Left lung (tissue), 10 donors: ENCODE measurements around the gene ALDH7A1. TPM values are rescaled to one million over a fixed set of nuclear protein-coding genes. Genes with fewer than 3 reads are reported as not detected.

Source experiments
- ATAC-seq: fragments of 200-7000 bp; cut with Tn5 transposase; one replicate; pipeline ENCODE4 v1.9.1; 2020; ENCODE audit warnings: moderate library complexity
- DNase-seq, 4 donors: peaks; one replicate each; pipeline ENCODE4 v3.0.0-alpha.2; 2013 to 2020
- H3K27ac ChIP-seq, 2 donors: fragments of 200-600 bp; sonication (generic) in 1 of 2; one replicate each; pipeline versions ENCODE4 v1.5.0 to v1.8.0; 2020 to 2021
- H3K27me3 ChIP-seq, 2 donors: fragments of 200-600 bp; sonication (generic) in 1 of 2; one replicate each; pipeline versions ENCODE4 v1.5.0 to v1.8.0; 2020 to 2021
- H3K36me3 ChIP-seq, 2 donors: fragments of 200-600 bp; sonication (generic) in 1 of 2; one replicate each; pipeline versions ENCODE4 v1.5.0 to v1.8.0; 2020 to 2021
- H3K4me1 ChIP-seq, 2 donors: fragments of 200-600 bp; one replicate each; pipeline ENCODE4 v1.8.0; 2021
- H3K4me3 ChIP-seq, 2 donors: fragments of 200-600 bp; sonication (generic) in 1 of 2; one replicate each; pipeline versions ENCODE4 v1.5.0 to v1.8.0; 2020 to 2021; ENCODE audit warnings: mild to moderate bottlenecking in 1 of 2
- H3K9me3 ChIP-seq, 2 donors: fragments of 200-600 bp; sonication (generic) in 1 of 2; one replicate each; pipeline versions ENCODE4 v1.5.0 to v1.8.0; 2020 to 2021
- intact Hi-C, 2 donors: fragments of 100-400 bp; cut with DNase I; formaldehyde crosslinking; loops; one replicate each; pipeline versions ENCODE4 v1.11.2 to v1.14.2; 2022
- polyA plus RNA-seq, 6 donors: library from polyadenylated mRNA; unstranded; fragments of 120-200 nt; gene quantifications; one replicate each; pipeline ENCODE4 v1.2.1, GENCODE V29; 2013; ENCODE audit not compliant: insufficient read length in 6 of 6
- total RNA-seq, 2 donors: library from RNA; stranded (reverse); fragmentation: NEBNext Ultra II Directional; extraction: Animal tissue kit (Norgen Biotek cat#: 25700); gene quantifications; one replicate each; pipeline ENCODE4 v1.2.1, GENCODE V29; 2021
- TF ChIP-seq, protein P1 (sequence below), 2 donors: fragments of 200-600 bp; sonication (generic) in 1 of 2; IDR thresholded peaks; one replicate each; pipeline versions ENCODE4 v1.5.0 to v1.8.0; 2021; ENCODE audit warnings: antibody characterized with exemption in 2 of 2
- donor health status: DM: no; HTN: yes; CAD: no.
- donor health status: DM: no; HTN: no; CAD: no.

The ALDH7A1 gene
- total and polyA plus RNA-seq, 8 donors: 34.2 to 137 (median 122) TPM

GRCh38 chr5:126597156-126597555 lies 2.1 kb upstream of the ALDH7A1 start:
- Histone ChIP-seq H3K36me3 (no peaks in the 10 kb centered on the region), H3K9me3 (no peaks in the 10 kb centered on the region), H3K4me1 (peaks cover 16 to 31% of the 10 kb centered on the region in 2 donors), H3K4me3 (no peak overlapping the region), H3K27ac (peak overlapping the region in 1 of 2 donors; percentile 23), H3K27me3 (peaks cover 0 to 19% of the 10 kb centered on the region in 2 donors)
- DNase-seq (no peak), ATAC-seq (no peak)
- intact Hi-C loops: no loop called here
- TF ChIP-seq, protein P1, sequence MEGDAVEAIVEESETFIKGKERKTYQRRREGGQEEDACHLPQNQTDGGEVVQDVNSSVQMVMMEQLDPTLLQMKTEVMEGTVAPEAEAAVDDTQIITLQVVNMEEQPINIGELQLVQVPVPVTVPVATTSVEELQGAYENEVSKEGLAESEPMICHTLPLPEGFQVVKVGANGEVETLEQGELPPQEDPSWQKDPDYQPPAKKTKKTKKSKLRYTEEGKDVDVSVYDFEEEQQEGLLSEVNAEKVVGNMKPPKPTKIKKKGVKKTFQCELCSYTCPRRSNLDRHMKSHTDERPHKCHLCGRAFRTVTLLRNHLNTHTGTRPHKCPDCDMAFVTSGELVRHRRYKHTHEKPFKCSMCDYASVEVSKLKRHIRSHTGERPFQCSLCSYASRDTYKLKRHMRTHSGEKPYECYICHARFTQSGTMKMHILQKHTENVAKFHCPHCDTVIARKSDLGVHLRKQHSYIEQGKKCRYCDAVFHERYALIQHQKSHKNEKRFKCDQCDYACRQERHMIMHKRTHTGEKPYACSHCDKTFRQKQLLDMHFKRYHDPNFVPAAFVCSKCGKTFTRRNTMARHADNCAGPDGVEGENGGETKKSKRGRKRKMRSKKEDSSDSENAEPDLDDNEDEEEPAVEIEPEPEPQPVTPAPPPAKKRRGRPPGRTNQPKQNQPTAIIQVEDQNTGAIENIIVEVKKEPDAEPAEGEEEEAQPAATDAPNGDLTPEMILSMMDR (IDR thresholded peaks at IDR 0.05): no peak

GRCh38 chr5:126595486-126596083 lies 566 bp upstream of the ALDH7A1 start:
- Histone ChIP-seq H3K36me3 (peaks cover 0 to 5% of the 10 kb centered on the region in 2 donors), H3K4me3 (peak overlapping the region; percentile 54 to 72), H3K4me1 (peaks cover 8 to 21% of the 10 kb centered on the region in 2 donors), H3K27me3 (peaks cover 0 to 19% of the 10 kb centered on the region in 2 donors), H3K9me3 (no peaks in the 10 kb centered on the region), H3K27ac (peak overlapping the region; percentile 76 to 78)
- ATAC-seq (no peak), DNase-seq (no peak)
- intact Hi-C loops: no loop called here
- TF ChIP-seq, protein P1 (IDR thresholded peaks at IDR 0.05): no peak

- TF ChIP-seq, protein P1 (IDR thresholded peaks at IDR 0.05): no peak
- intact Hi-C loops: no loop called here
- Histone ChIP-seq H3K27ac (no peak overlapping the region), H3K4me1 (peaks cover 5 to 14% of the 10 kb centered on the region in 2 donors), H3K36me3 (peaks cover 0 to 11% of the 10 kb centered on the region in 2 donors), H3K9me3 (no peaks in the 10 kb centered on the region), H3K27me3 (peaks cover 0 to 19% of the 10 kb centered on the region in 2 donors), H3K4me3 (no peak overlapping the region)
- no peak for DNase-seq
- ATAC-seq: no peak
These were observed 3.5 kb downstream of the ALDH7A1 start for GRCh38 chr5:126591549-126591948.

- DNase-seq: no peak
- intact Hi-C loops: no loop called here
- no peaks in the 10 kb centered on the region for H3K9me3 ChIP-seq
- peaks cover 0 to 10% of the 10 kb centered on the region in 2 donors for H3K27me3 ChIP-seq
- no peak for ATAC-seq
- H3K4me3 ChIP-seq: no peak overlapping the region
- TF ChIP-seq, protein P1 (IDR thresholded peaks at IDR 0.05): no peak
- H3K4me1 ChIP-seq: peaks cover 5 to 14% of the 10 kb centered on the region in 2 donors
- H3K36me3 ChIP-seq: peaks cover 0 to 21% of the 10 kb centered on the region in 2 donors
- no peak overlapping the region for H3K27ac ChIP-seq
These were observed 5.3 kb downstream of the ALDH7A1 start for GRCh38 chr5:126589536-126590297.
